GM21825 (cell line): ENCODE results near the gene UBE2B.
"Not testable (repeated sequence)": the region's sequence is repeated elsewhere in the genome, so short reads cannot be mapped to it uniquely, and the experiment has no call there.

Experiments used
- ATAC-seq: cut with Tn5 transposase; IDR thresholded peaks from one replicate; pipeline ENCODE4 v1.9.1; 2021; ENCODE audit warnings: mild to moderate bottlenecking, moderate library complexity; ENCODE audit not compliant: unreplicated experiment

Gene UBE2B

GRCh38 chr5:134397196-134397595 lies 25.8 kb downstream of the UBE2B start:
- ATAC-seq = no peak

- no peak for ATAC-seq
Measured at GRCh38 chr5:134398609-134399155, 27.3 kb downstream of the UBE2B start.

- no peak for ATAC-seq
Measured at GRCh38 chr5:134403951-134404350, 32.6 kb downstream of the UBE2B start.

GRCh38 chr5:134406390-134406789 lies 35.0 kb downstream of the UBE2B start:
- ATAC-seq = no peak

- ATAC-seq = no peak
Measured at GRCh38 chr5:134409321-134409720, 38.0 kb downstream of the UBE2B start.

GRCh38 chr5:134410822-134411221 lies 39.5 kb downstream of the UBE2B start:
- ATAC-seq = no peak

- ATAC-seq = no peak
Measured at GRCh38 chr5:134411228-134411545, 39.8 kb downstream of the UBE2B start.

- peak; percentile 97 for ATAC-seq
Measured at GRCh38 chr5:134411546-134412266, 40.3 kb downstream of the UBE2B start, which contains the start of gene CDKN2AIPNL. TSS of gene CDKN2AIPNL (minus strand) at chr5:134411881. CDS start at chr5:134411854, 27 bp downstream.

GRCh38 chr5:134413046-134413445 lies 41.7 kb downstream of the UBE2B start:
- ATAC-seq = no peak

GRCh38 chr5:134417707-134418106 lies 46.3 kb downstream of the UBE2B start:
- ATAC-seq = no peak

GRCh38 chr5:134418958-134419357 lies 47.6 kb downstream of the UBE2B start:
- ATAC-seq = no peak

- ATAC-seq = no peak
Measured at GRCh38 chr5:134420343-134420742, 49.0 kb downstream of the UBE2B start.

- not testable (repeated sequence) for ATAC-seq
Measured at GRCh38 chr5:134421038-134421437, 49.7 kb downstream of the UBE2B start.

GRCh38 chr5:134422791-134423365 lies 51.5 kb downstream of the UBE2B start:
- no peak for ATAC-seq

- ATAC-seq = no peak
Measured at GRCh38 chr5:134423376-134423775, 52.0 kb downstream of the UBE2B start.

GRCh38 chr5:134426361-134426760 lies 55.0 kb downstream of the UBE2B start:
- no peak for ATAC-seq

- ATAC-seq = no peak
Measured at GRCh38 chr5:134427540-134428041, 56.2 kb downstream of the UBE2B start.

GRCh38 chr5:134430001-134430569 lies 58.7 kb downstream of the UBE2B start:
- ATAC-seq = no peak

GRCh38 chr5:134432174-134432573 lies 60.8 kb downstream of the UBE2B start:
- ATAC-seq = no peak

- ATAC-seq = no peak
Measured at GRCh38 chr5:134432677-134433359, 61.4 kb downstream of the UBE2B start.

GRCh38 chr5:134435560-134435959 lies 64.2 kb downstream of the UBE2B start:
- ATAC-seq = no peak
